Kidney (tissue), 14 donors: ENCODE measurements around the gene ZNF423. TPM values are rescaled to one million over a fixed set of nuclear protein-coding genes. Genes with fewer than 3 reads are reported as not detected.

ENCODE experiments used
- DNase-seq, 5 donors: peaks; one replicate each; pipeline ENCODE4 v3.0.0-alpha.2; 2013 to 2020
- FAIRE-seq: peaks from 2 replicates; lab custom pipeline; 2012; peaks lifted over from hg19 to GRCh38; lab: Jason Lieb, UNC
- H3K27ac ChIP-seq, 2 donors: one replicate each; pipeline ENCODE4 v1.7.0; 2013; ENCODE audit warnings: low read depth in 2 of 2, low read length in 2 of 2, inconsistent platforms in 1 of 2
- H3K27me3 ChIP-seq: one replicate; pipeline ENCODE4 v1.7.1; 2013; ENCODE audit warnings: low read length, inconsistent platforms; ENCODE audit not compliant: control insufficient read depth, insufficient read depth
- H3K36me3 ChIP-seq, 3 donors: one replicate each; pipeline versions ENCODE4 v1.7.0 to v1.7.1; 2013; ENCODE audit warnings: low read length in 3 of 3, control low read depth in 1 of 3, inconsistent platforms in 1 of 3; ENCODE audit not compliant: insufficient read depth in 3 of 3, control insufficient read depth in 2 of 3
- H3K4me1 ChIP-seq, 3 donors: one replicate each; pipeline versions ENCODE4 v1.7.0 to v1.7.1; 2013; ENCODE audit warnings: low read length in 3 of 3, inconsistent platforms in 1 of 3, low read depth in 1 of 3; ENCODE audit not compliant: control insufficient read depth in 2 of 3, insufficient read depth in 2 of 3
- H3K4me3 ChIP-seq, 3 donors: one replicate each; pipeline versions ENCODE4 v1.7.0 to v1.8.1; 2013; ENCODE audit warnings: low read length in 3 of 3, control low read depth in 1 of 3, inconsistent platforms in 1 of 3
- H3K9ac ChIP-seq, 3 donors: one replicate each; pipeline versions ENCODE4 v1.7.0 to v1.7.1; 2013; ENCODE audit warnings: low read length in 3 of 3, control low read depth in 1 of 3, inconsistent platforms in 1 of 3
- H3K9me3 ChIP-seq, 3 donors: one replicate each; pipeline versions ENCODE4 v1.7.0 to v1.7.1; 2013; ENCODE audit warnings: low read length in 3 of 3, control low read depth in 1 of 3, inconsistent platforms in 1 of 3; ENCODE audit not compliant: control insufficient read depth in 2 of 3, insufficient read depth in 1 of 3
- CTCF ChIP-seq: IDR thresholded peaks from 3 replicates; pipeline ENCODE4 v1.5.1; 2012; ENCODE audit warnings: mild to moderate bottlenecking, moderate library complexity, borderline replicate concordance; ENCODE audit not compliant: insufficient read depth; ENCODE audit errors: extremely low read depth
- intact Hi-C: fragments of 100-400 bp; cut with DNase I; formaldehyde crosslinking; loops from one replicate; pipeline ENCODE4 v1.11.1; 2022
- polyA plus RNA-seq: library from polyadenylated mRNA; stranded (reverse); fragments of 350-450 nt; fragmentation: Illumina TruSeq; extraction: RNeasy Lipid Tissue Mini Kit (QIAGEN cat#74804); gene quantifications from one replicate; pipeline ENCODE4 v1.2.3, GENCODE V29; 2014; ENCODE audit warnings: low read depth, low replicate concordance; ENCODE audit not compliant: insufficient read depth
- total RNA-seq: library from RNA; stranded (reverse); fragmentation: NEBNext Ultra II Directional; extraction: Animal tissue kit (Norgen Biotek cat#: 25700); gene quantifications from one replicate; pipeline ENCODE4 v1.2.1, GENCODE V29; 2021
- donor health status: control.
- donor health status: control.
- donor health status: control.
- donor health status: control.
- donor health status: control.
- donor health status: DM: yes; HTN: yes; CAD: no.
- donor health status: Normal renal cell carcinoma (clear cell type).

Gene ZNF423
- total and polyA plus RNA-seq, 2 donors from 2014 or later, result 2.0 to 8.4 TPM

DNA sequence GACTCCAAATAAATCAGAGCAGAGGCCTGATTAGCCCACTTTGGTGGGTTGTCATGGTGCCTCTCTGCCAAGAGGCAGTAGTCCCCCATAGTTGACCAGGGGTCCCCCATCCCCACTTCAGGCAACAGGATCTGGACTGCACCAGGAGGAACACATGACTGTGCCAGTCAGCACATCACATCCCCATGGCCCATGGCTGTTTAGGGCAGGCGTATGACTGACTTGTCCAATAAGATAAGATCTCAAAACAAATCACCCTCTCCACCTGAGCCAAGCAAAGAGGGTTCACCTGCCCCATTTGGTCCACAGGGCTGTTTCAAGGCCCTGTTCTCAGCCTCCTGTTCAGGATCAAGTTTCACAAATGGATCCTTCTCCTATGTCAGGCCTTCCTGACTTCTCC lies 389.0 kb downstream of the ZNF423 start:
- H3K27me3 ChIP-seq, result peaks cover 2% of the 10 kb centered on the region
- no peak for FAIRE-seq
- no peaks in the 10 kb centered on the region for H3K9me3 ChIP-seq
- DNase-seq, result peak in 2 of 5 donors; percentile 6 to 19
- intact Hi-C loops, result no loop called here
- no peaks in the 10 kb centered on the region for H3K36me3 ChIP-seq
- no peak overlapping the region for H3K27ac ChIP-seq
- no peak overlapping the region for H3K4me3 ChIP-seq
- no peak for TF ChIP-seq CTCF
- H3K9ac ChIP-seq, result no peak overlapping the region
- H3K4me1 ChIP-seq, result no peaks in the 10 kb centered on the region

GRCh38 chr16:49466529-49466831 lies 389.4 kb downstream of the ZNF423 start:
- Histone ChIP-seq H3K4me1 (no peaks in the 10 kb centered on the region), H3K9ac (no peak overlapping the region), H3K36me3 (no peaks in the 10 kb centered on the region), H3K27me3 (peaks cover 2% of the 10 kb centered on the region), H3K9me3 (no peaks in the 10 kb centered on the region), H3K4me3 (no peak overlapping the region), H3K27ac (no peak overlapping the region)
- no peak for FAIRE-seq
- intact Hi-C loops, result no loop called here
- peak in 1 of 5 donors; percentile 24 for DNase-seq
- no peak for TF ChIP-seq CTCF

- no peak overlapping the region for H3K4me3 ChIP-seq
- DNase-seq (peak in 2 of 5 donors; percentile 7 to 32), FAIRE-seq (no peak)
- no peaks in the 10 kb centered on the region for H3K36me3 ChIP-seq
- H3K9me3 ChIP-seq, result no peaks in the 10 kb centered on the region
- H3K4me1 ChIP-seq, result no peaks in the 10 kb centered on the region
- H3K27ac ChIP-seq, result no peak overlapping the region
- intact Hi-C loops, result no loop called here
- H3K9ac ChIP-seq, result no peak overlapping the region
- no peak for TF ChIP-seq CTCF
- peaks cover 2% of the 10 kb centered on the region for H3K27me3 ChIP-seq
These were observed 390.0 kb downstream of the ZNF423 start for GRCh38 chr16:49465661-49466528.
